Natural killer cell (primary cell): ENCODE data around the gene VGLL4. TPM values are rescaled to one million over a fixed set of nuclear protein-coding genes. Genes with fewer than 3 reads are reported as not detected.

Experiments used
- ATAC-seq, 3 donors: fragments of 150-1000 bp in 2 of 3; fragments of 200-7000 bp in 1 of 3; cut with Tn5 transposase; 1 replicate in 1 of 3; 2 replicates in 2 of 3; pipeline ENCODE4 v1.10.0; 2021; ENCODE audit warnings: mild to moderate bottlenecking in 2 of 3, moderate library complexity in 2 of 3
- DNase-seq, 2 donors: peaks; one replicate each; pipeline versions ENCODE4 v3.0.0 to v3.0.0-alpha.2; 2013 to 2021; ENCODE audit warnings: mixed read lengths in 1 of 2
- H3K27ac ChIP-seq: one replicate; pipeline ENCODE4 v1.5.1; 2013; ENCODE audit warnings: mild to moderate bottlenecking, low read length
- H3K27me3 ChIP-seq: one replicate; pipeline ENCODE4 v1.6.1; 2013; ENCODE audit warnings: low read length; ENCODE audit not compliant: control insufficient read depth, insufficient read depth
- H3K36me3 ChIP-seq: one replicate; pipeline ENCODE4 v1.6.1; 2013; ENCODE audit warnings: low read length; ENCODE audit not compliant: control insufficient read depth, insufficient read depth
- H3K4me1 ChIP-seq: one replicate; pipeline ENCODE4 v1.6.1; 2013; ENCODE audit warnings: low read length; ENCODE audit not compliant: control insufficient read depth, insufficient read depth
- H3K4me3 ChIP-seq: one replicate; pipeline ENCODE4 v1.5.1; 2013; ENCODE audit warnings: low read length
- H3K9me3 ChIP-seq: one replicate; pipeline ENCODE4 v1.6.1; 2013; ENCODE audit warnings: low read length; ENCODE audit not compliant: control insufficient read depth, insufficient read depth
- H3K27ac Mint-ChIP-seq, 2 donors: one replicate each; pipeline ENCODE4 v1.8.0; 2022; ENCODE audit warnings: mild to moderate bottlenecking in 2 of 2, mixed read lengths in 2 of 2, moderate library complexity in 1 of 2
- H3K27me3 Mint-ChIP-seq, 2 donors: one replicate each; pipeline ENCODE4 v1.8.0; 2022; ENCODE audit warnings: low read depth in 2 of 2, mixed read lengths in 2 of 2
- H3K36me3 Mint-ChIP-seq: one replicate; pipeline ENCODE4 v1.8.0; 2022; ENCODE audit warnings: mixed read lengths
- H3K4me1 Mint-ChIP-seq, 2 donors: one replicate each; pipeline ENCODE4 v1.8.0; 2022; ENCODE audit warnings: mixed read lengths in 2 of 2
- H3K4me3 Mint-ChIP-seq: one replicate; pipeline ENCODE4 v1.8.0; 2022; ENCODE audit warnings: mild to moderate bottlenecking, moderate library complexity, mixed read lengths
- H3K9me3 Mint-ChIP-seq, 2 donors: one replicate each; pipeline ENCODE4 v1.8.0; 2022; ENCODE audit warnings: mixed read lengths in 2 of 2
- CTCF ChIP-seq: fragments of 200-600 bp; IDR thresholded peaks from one replicate; pipeline ENCODE4 v1.8.0; 2022; ENCODE audit warnings: antibody characterized with exemption
- WGBS: methylation state at CpG from one replicate; pipeline ENCODE4 v1.1.7; 2013; ENCODE audit warnings: missing lambda C conversion rate; ENCODE audit not compliant: insufficient coverage; 5-methylcytosine and 5-hydroxymethylcytosine counted together
- intact Hi-C: fragments of 100-400 bp; cut with micrococcal nuclease; formaldehyde crosslinking; loops from one replicate; pipeline ENCODE4 v1.14.2; 2022
- total RNA-seq, 4 donors: library from RNA; stranded (reverse); fragments of 120-200 nt in 1 of 4; gene quantifications; one replicate each; pipeline versions ENCODE4 v1.2.3 to v1.2.4, GENCODE V29; 2013 to 2022

Gene VGLL4
- total RNA-seq, 3 donors from 2014 or later (not counting 1 experiment from before 2014, with no cell fraction given): 29.5 to 42.8 (median 34.6) TPM

- Histone ChIP-seq H3K27me3 (no peaks in the 10 kb centered on the region), H3K4me3 (peak overlapping the region; percentile 74), H3K36me3 (no peaks in the 10 kb centered on the region), H3K27ac (peak overlapping the region; percentile 95), H3K9me3 (no peaks in the 10 kb centered on the region), H3K4me1 (peaks cover 25% of the 10 kb centered on the region)
- TF ChIP-seq CTCF: no peak
- Mint-ChIP-seq H3K4me1 (peaks cover 55 to 58% of the 10 kb centered on the region in 2 donors), H3K36me3 (no peaks in the 10 kb centered on the region), H3K4me3 (peak overlapping the region; percentile 100), H3K9me3 (no peaks in the 10 kb centered on the region), H3K27ac (peak overlapping the region; percentile 98 to 100), H3K27me3 (no peaks in the 10 kb centered on the region)
- under 1% methylated on average over 18 of the region's 18 CpGs for WGBS
- DNase-seq (peak; percentile 25 to 50), ATAC-seq (peak; percentile 23 to 46 (median 29))
- intact Hi-C loops: loop anchor here (2.0 to 5.0 kb wide), 3 partner anchors 32 to 371 kb away; partner anchors contain the start of gene ATG7
These were observed 513 bp downstream of the VGLL4 start for GRCh38 chr3:11643201-11643603.

DNA sequence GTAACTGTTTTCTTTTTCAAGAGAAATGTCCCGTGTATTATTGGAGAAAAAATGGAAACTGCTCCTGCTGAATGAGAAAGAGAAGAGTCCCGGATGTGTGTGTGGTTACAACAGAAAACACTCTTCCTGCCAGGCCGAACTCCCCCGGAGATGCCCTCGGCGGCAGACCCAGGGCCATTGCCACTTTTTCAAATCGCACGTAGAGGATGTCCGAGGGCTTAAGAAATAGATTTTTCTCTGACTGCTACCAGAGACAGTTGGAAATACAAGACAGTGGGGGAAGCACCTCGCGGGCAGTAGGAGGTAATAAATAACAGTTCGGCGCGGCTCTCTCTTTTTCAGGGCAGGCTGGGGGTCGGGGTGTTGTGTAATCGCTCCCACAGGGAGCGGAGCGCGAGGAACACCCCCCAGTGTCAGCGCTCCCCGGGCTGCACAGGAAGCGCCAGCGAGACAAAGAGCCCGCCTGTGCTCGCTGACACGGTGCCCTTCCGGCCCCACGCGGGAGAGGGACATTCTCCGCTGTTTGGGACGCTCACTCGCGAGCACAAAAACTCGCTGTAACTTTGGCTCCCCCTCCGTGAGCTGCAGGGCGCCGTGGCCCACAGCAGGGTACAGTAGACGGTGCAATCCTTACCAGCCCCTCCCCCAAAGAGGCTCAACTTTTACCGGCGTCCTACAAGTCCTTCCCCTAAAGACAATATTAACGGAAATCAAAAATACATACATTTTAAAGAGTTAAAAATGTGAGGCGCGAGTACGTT lies 1.1 kb downstream of the VGLL4 start:
- no peaks in the 10 kb centered on the region for H3K27me3 Mint-ChIP-seq
- peaks cover 61 to 64% of the 10 kb centered on the region in 2 donors for H3K4me1 Mint-ChIP-seq
- no peaks in the 10 kb centered on the region for H3K36me3 ChIP-seq
- peak overlapping the region; percentile 74 for H3K4me3 ChIP-seq
- peak overlapping the region; percentile 98 to 100 for H3K27ac Mint-ChIP-seq
- peak overlapping the region; percentile 100 for H3K4me3 Mint-ChIP-seq
- under 1% methylated on average over 44 of the region's 44 CpGs for WGBS
- no peaks in the 10 kb centered on the region for H3K27me3 ChIP-seq
- no peaks in the 10 kb centered on the region for H3K9me3 ChIP-seq
- intact Hi-C loops: loop anchor here (2.0 to 5.0 kb wide), 3 partner anchors 32 to 370 kb away; partner anchors contain the start of gene ATG7
- peak; percentile 73 to 86 (median 77) for ATAC-seq
- peaks cover 27% of the 10 kb centered on the region for H3K4me1 ChIP-seq
- no peak for TF ChIP-seq CTCF
- H3K27ac ChIP-seq: peak overlapping the region; percentile 95
- no peaks in the 10 kb centered on the region for H3K36me3 Mint-ChIP-seq
- no peaks in the 10 kb centered on the region for H3K9me3 Mint-ChIP-seq
- peak; percentile 68 to 85 for DNase-seq

- H3K27ac ChIP-seq: peak overlapping the region; percentile 95
- no peaks in the 10 kb centered on the region for H3K36me3 ChIP-seq
- WGBS: 0% methylated on average over 8 of the region's 13 CpGs
- H3K27me3 ChIP-seq: no peaks in the 10 kb centered on the region
- DNase-seq (peak; percentile 27 to 72), ATAC-seq (peak; percentile 45 to 53 (median 50))
- H3K36me3 Mint-ChIP-seq: no peaks in the 10 kb centered on the region
- intact Hi-C loops: loop anchor here (2.0 to 5.0 kb wide), 3 partner anchors 31 to 370 kb away; partner anchors contain the start of gene ATG7
- no peaks in the 10 kb centered on the region for H3K9me3 ChIP-seq
- peaks cover 27% of the 10 kb centered on the region for H3K4me1 ChIP-seq
- H3K4me3 ChIP-seq: peak overlapping the region; percentile 74
- H3K4me1 Mint-ChIP-seq: peaks cover 67 to 72% of the 10 kb centered on the region in 2 donors
- H3K27me3 Mint-ChIP-seq: no peaks in the 10 kb centered on the region
- TF ChIP-seq CTCF: no peak
- H3K27ac Mint-ChIP-seq: peak overlapping the region; percentile 98 to 100
- H3K9me3 Mint-ChIP-seq: no peaks in the 10 kb centered on the region
- H3K4me3 Mint-ChIP-seq: peak overlapping the region; percentile 100
These were observed 1.9 kb downstream of the VGLL4 start for GRCh38 chr3:11641683-11642430.
